Upper lobe of left lung (tissue), 6 donors: ENCODE results near the gene CD200R1L. TPM values are rescaled to one million over a fixed set of nuclear protein-coding genes. Genes with fewer than 3 reads are reported as not detected.

ENCODE experiments used
- ATAC-seq, 2 donors: fragments of 200-7000 bp; cut with Tn5 transposase; one replicate each; pipeline ENCODE4 v1.9.1; 2022; ENCODE audit warnings: mild to moderate bottlenecking in 2 of 2, moderate library complexity in 2 of 2; ENCODE audit not compliant: low FRiP score in 2 of 2
- DNase-seq, 2 donors: peaks; one replicate each; pipeline ENCODE4 v3.0.0-alpha.2; 2019 to 2020
- H3K27ac ChIP-seq, 4 donors: fragments of 200-600 bp; sonication (generic); one replicate each; pipeline ENCODE4 v1.5.1; 2016 to 2019
- H3K27me3 ChIP-seq, 4 donors: fragments of 200-600 bp; sonication (generic); one replicate each; pipeline ENCODE4 v1.5.1; 2017 to 2019
- H3K36me3 ChIP-seq, 4 donors: fragments of 200-600 bp; sonication (generic); one replicate each; pipeline ENCODE4 v1.5.1; 2016 to 2019
- H3K4me1 ChIP-seq, 4 donors: fragments of 200-600 bp; sonication (generic); one replicate each; pipeline ENCODE4 v1.5.1; 2018 to 2019
- H3K4me3 ChIP-seq, 4 donors: fragments of 200-600 bp; sonication (generic); one replicate each; pipeline ENCODE4 v1.5.1; 2017 to 2019; ENCODE audit warnings: mild to moderate bottlenecking in 2 of 4, moderate library complexity in 1 of 4
- H3K9me3 ChIP-seq, 4 donors: fragments of 200-600 bp; sonication (generic); one replicate each; pipeline ENCODE4 v1.5.1; 2018 to 2019
- EP300 ChIP-seq, 4 donors: sonication (generic); formaldehyde crosslinking; IDR thresholded peaks; one replicate each; pipeline ENCODE4 v1.5.1; 2017; ENCODE audit warnings: antibody characterized with exemption in 4 of 4, control low read depth in 2 of 4
- POLR2A ChIP-seq, 4 donors: fragments of 450-650 bp; IDR thresholded peaks; one replicate each; pipeline ENCODE4 v1.5.1; 2016 to 2017; ENCODE audit warnings: antibody characterized with exemption in 4 of 4, mild to moderate bottlenecking in 2 of 4
- POLR2AphosphoS5 ChIP-seq, 2 donors: sonication (generic); formaldehyde crosslinking; IDR thresholded peaks; one replicate each; pipeline ENCODE4 v1.5.1; 2017; ENCODE audit warnings: antibody characterized with exemption in 2 of 2
- WGBS, 2 donors: methylation state at CpG; one replicate each; pipeline ENCODE4 v1.1.5; 2017 to 2018; 5-methylcytosine and 5-hydroxymethylcytosine counted together
- total RNA-seq, 6 donors: library from RNA; depleted of rRNA in 4 of 6; stranded (reverse); fragments of >200 nt in 4 of 6; gene quantifications; one replicate each; pipeline versions ENCODE4 v1.1.0 to v1.2.1, GENCODE V29; 2016 to 2021
- TF ChIP-seq, protein P1 (sequence below), 6 experiments: fragments of 450-650 bp in 4 of 6; fragments of 200-600 bp in 2 of 6; sonication (generic) in 2 of 6; IDR thresholded peaks; one replicate each; pipeline ENCODE4 v1.5.1; 2016 to 2019; ENCODE audit warnings: antibody characterized with exemption in 6 of 6
- donor health status: DM: no; HTN: no; CAD: no; lungs with moderate emphysema.
- donor health status: DM: no; HTN: yes; CAD: no; lungs with severe emphysema.

CD200R1L gene
- total RNA-seq, 6 donors from 2014 or later, result not detected

DNA sequence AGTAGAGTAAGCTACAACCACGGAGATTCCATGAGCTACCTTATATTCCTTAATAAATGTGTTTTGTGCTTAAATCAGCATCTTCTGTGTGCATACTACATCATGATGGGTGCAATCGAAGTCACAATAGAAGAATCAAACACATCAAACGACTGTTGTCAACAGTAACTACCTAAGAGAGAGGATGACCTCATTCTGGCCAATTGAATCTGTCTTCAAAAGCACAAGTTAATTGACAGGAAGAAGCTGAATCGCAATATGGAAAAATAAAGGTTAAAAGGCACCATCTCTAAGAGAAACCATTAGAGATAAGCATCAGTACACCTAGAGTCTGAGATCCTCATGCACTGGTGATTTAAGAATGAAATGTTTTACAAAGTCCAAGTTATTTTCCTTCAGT, 39.0 kb downstream of the CD200R1L start:
- Histone ChIP-seq H3K9me3 (no peaks in the 10 kb centered on the region), H3K27ac (no peak overlapping the region), H3K36me3 (no peaks in the 10 kb centered on the region), H3K27me3 (no peaks in the 10 kb centered on the region), H3K4me3 (no peak overlapping the region), H3K4me1 (peaks cover 0 to 3% (median 0%) of the 10 kb centered on the region in 4 donors)
- TF ChIP-seq, protein P1, sequence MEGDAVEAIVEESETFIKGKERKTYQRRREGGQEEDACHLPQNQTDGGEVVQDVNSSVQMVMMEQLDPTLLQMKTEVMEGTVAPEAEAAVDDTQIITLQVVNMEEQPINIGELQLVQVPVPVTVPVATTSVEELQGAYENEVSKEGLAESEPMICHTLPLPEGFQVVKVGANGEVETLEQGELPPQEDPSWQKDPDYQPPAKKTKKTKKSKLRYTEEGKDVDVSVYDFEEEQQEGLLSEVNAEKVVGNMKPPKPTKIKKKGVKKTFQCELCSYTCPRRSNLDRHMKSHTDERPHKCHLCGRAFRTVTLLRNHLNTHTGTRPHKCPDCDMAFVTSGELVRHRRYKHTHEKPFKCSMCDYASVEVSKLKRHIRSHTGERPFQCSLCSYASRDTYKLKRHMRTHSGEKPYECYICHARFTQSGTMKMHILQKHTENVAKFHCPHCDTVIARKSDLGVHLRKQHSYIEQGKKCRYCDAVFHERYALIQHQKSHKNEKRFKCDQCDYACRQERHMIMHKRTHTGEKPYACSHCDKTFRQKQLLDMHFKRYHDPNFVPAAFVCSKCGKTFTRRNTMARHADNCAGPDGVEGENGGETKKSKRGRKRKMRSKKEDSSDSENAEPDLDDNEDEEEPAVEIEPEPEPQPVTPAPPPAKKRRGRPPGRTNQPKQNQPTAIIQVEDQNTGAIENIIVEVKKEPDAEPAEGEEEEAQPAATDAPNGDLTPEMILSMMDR (IDR thresholded peaks at IDR 0.05), result no peak
- TF ChIP-seq EP300 (IDR thresholded peaks at IDR 0.05), result no peak
- no peak for TF ChIP-seq POLR2AphosphoS5 (IDR thresholded peaks at IDR 0.05)
- TF ChIP-seq POLR2A (IDR thresholded peaks at IDR 0.05), result no peak
- ATAC-seq, result no peak
- 55 to 70% methylated on average over 4 of the region's 4 CpGs for WGBS, 2 donors
- no peak for DNase-seq

DNA sequence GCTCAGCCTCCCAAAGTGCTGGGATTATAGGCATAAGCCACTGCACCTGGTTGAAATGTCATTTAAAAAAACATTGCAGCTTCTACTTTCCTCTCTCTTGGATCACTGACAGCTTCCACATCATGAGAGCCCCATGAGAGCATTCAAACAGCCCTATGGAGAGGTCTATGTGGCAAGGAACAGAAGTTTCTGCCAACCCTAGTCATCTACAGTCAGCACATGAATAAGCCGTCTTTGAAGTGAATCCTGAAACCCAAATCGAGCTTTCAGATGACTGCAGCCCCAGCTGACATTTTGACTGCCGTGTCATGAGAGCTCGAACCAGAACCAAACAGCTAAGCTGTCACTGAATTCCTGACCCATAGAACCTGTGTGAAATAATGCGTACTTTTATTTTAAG, 39.8 kb downstream of the CD200R1L start:
- DNase-seq (no peak), ATAC-seq (no peak)
- TF ChIP-seq POLR2A (IDR thresholded peaks at IDR 0.05) (no peak), EP300 (IDR thresholded peaks at IDR 0.05) (no peak), POLR2AphosphoS5 (IDR thresholded peaks at IDR 0.05) (no peak)
- TF ChIP-seq, protein P1 (IDR thresholded peaks at IDR 0.05), result no peak
- Histone ChIP-seq H3K4me1 (peaks cover 0 to under 1% (median 0%) of the 10 kb centered on the region in 4 donors), H3K27me3 (no peaks in the 10 kb centered on the region), H3K4me3 (no peak overlapping the region), H3K27ac (no peak overlapping the region), H3K36me3 (no peaks in the 10 kb centered on the region), H3K9me3 (no peaks in the 10 kb centered on the region)
- 73 to 79% methylated on average over 5 of the region's 5 CpGs for WGBS, 2 donors

DNA sequence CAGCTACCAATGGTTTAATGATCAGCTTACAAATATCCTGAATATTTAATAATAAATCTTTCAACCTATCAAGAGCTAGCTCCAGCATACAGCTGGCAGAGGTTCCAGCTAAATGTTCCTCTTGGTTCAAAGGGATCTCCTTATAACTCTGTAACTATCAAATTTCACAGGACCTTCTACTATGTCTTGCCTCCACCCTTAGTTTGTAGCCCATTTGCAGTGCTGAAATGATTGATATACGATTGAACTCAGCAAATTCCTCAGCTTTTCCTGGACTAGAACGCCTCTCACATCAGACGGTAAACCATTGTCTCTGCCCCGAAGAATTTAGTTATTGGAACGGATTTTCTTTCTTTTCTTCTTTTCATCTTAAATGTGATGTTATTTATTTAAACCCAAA, 41.5 kb downstream of the CD200R1L start:
- no peaks in the 10 kb centered on the region for H3K36me3 ChIP-seq
- WGBS, 2 donors, result 87 to 94% methylated on average over 5 of the region's 5 CpGs
- TF ChIP-seq EP300 (IDR thresholded peaks at IDR 0.05) (no peak), POLR2A (IDR thresholded peaks at IDR 0.05) (no peak), POLR2AphosphoS5 (IDR thresholded peaks at IDR 0.05) (no peak)
- TF ChIP-seq, protein P1 (IDR thresholded peaks at IDR 0.05), result no peak
- no peaks in the 10 kb centered on the region for H3K9me3 ChIP-seq
- H3K27me3 ChIP-seq, result no peaks in the 10 kb centered on the region
- no peak overlapping the region for H3K4me3 ChIP-seq
- no peak overlapping the region for H3K27ac ChIP-seq
- no peak for DNase-seq
- H3K4me1 ChIP-seq, result no peaks in the 10 kb centered on the region
- ATAC-seq, result no peak

DNA sequence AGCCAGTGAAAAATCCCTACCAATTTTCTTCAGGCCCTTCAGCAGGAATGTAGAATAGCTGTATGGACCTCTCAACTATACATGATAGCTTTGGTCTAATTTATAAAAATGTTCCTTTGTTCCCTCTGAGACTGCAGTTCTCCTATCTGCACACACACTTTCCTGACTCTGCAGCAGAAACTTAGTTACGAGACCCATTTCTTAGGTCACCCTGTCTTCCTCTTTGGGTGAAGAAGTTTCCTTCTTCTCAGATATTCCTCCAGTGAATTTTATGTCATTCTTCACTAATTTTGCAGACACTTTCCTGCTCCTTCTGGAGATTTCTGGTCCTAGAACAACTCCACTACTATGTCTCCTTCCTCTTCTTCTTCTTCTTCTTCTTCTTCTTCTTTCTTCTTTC, 42.6 kb downstream of the CD200R1L start:
- 68 to 91% methylated on average over 1 of the region's 1 CpG for WGBS, 2 donors
- Histone ChIP-seq H3K27ac (no peak overlapping the region), H3K27me3 (no peaks in the 10 kb centered on the region), H3K4me3 (no peak overlapping the region), H3K36me3 (no peaks in the 10 kb centered on the region), H3K9me3 (no peaks in the 10 kb centered on the region), H3K4me1 (no peaks in the 10 kb centered on the region)
- DNase-seq (no peak), ATAC-seq (no peak)
- TF ChIP-seq EP300 (IDR thresholded peaks at IDR 0.05), result no peak
- no peak for TF ChIP-seq POLR2AphosphoS5 (IDR thresholded peaks at IDR 0.05)
- TF ChIP-seq POLR2A (IDR thresholded peaks at IDR 0.05), result no peak
- TF ChIP-seq, protein P1 (IDR thresholded peaks at IDR 0.05), result no peak

DNA sequence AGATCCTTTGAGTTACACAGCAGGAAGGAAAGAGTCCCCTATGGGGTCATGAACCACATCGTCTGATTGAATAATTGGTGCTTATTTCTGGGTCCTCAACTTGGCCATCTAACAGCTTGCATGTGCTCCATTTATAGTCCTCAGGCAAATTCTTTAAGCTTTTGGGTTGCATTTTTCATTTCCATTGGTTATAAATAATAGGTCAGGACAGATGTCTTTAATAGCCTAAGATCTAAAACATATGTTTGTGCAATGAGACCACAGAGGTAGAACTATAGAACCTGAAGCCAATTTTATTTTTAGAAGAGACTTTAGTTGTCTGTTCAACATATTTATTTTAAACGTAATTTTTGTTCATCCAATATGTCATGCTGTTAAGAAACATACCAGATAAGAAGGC, 43.2 kb downstream of the CD200R1L start:
- Histone ChIP-seq H3K36me3 (no peaks in the 10 kb centered on the region), H3K4me1 (no peaks in the 10 kb centered on the region), H3K4me3 (no peak overlapping the region), H3K27me3 (no peaks in the 10 kb centered on the region), H3K9me3 (no peaks in the 10 kb centered on the region), H3K27ac (no peak overlapping the region)
- TF ChIP-seq EP300 (IDR thresholded peaks at IDR 0.05), result no peak
- TF ChIP-seq, protein P1 (IDR thresholded peaks at IDR 0.05), result no peak
- no peak for TF ChIP-seq POLR2AphosphoS5 (IDR thresholded peaks at IDR 0.05)
- no peak for TF ChIP-seq POLR2A (IDR thresholded peaks at IDR 0.05)
- ATAC-seq, result no peak
- 69 to 74% methylated on average over 2 of the region's 2 CpGs for WGBS, 2 donors
- no peak for DNase-seq
